IMR-90 (cell line): Measurements from ENCODE around the gene EML1.

Source experiments
- BHLHE40 ChIP-seq: fragments of 150-350 bp; IDR thresholded peaks from 2 replicates; pipeline ENCODE4 v1.6.1; 2016; ENCODE audit warnings: mild to moderate bottlenecking, low read depth, low read length
- CEBPB ChIP-seq: IDR thresholded peaks from 2 replicates; pipeline ENCODE4 v1.6.1; 2012; ENCODE audit warnings: low read depth, low read length, improper control_type of control experiment
- CTCF ChIP-seq: conservative IDR thresholded peaks from 2 replicates; pipeline ENCODE4 v1.5.1; 2012; ENCODE audit warnings: mild to moderate bottlenecking, low read depth, low read length, improper control_type of control experiment
- ELK1 ChIP-seq: fragments of 150-350 bp; IDR thresholded peaks from 2 replicates; pipeline ENCODE4 v1.6.1; 2016; ENCODE audit warnings: low read depth, mild to moderate bottlenecking, low read length, moderate library complexity, borderline replicate concordance
- FOS ChIP-seq: fragments of 150-350 bp; IDR thresholded peaks from 2 replicates; pipeline ENCODE4 v1.6.1; 2016; ENCODE audit warnings: low read depth, low read length
- MAZ ChIP-seq: IDR thresholded peaks from 2 replicates; pipeline ENCODE4 v1.6.1; 2012; ENCODE audit warnings: low read depth, mild to moderate bottlenecking, low read length, improper control_type of control experiment, moderate library complexity, borderline replicate concordance
- MXI1 ChIP-seq: IDR thresholded peaks from 2 replicates; pipeline ENCODE4 v1.6.1; 2012; ENCODE audit warnings: low read depth, mild to moderate bottlenecking, low read length, moderate library complexity, borderline replicate concordance
- NFE2L2 ChIP-seq: fragments of 150-350 bp; IDR thresholded peaks from 2 replicates; pipeline ENCODE4 v1.6.1; 2016; ENCODE audit warnings: low read depth, mild to moderate bottlenecking, low read length
- POLR2A ChIP-seq: IDR thresholded peaks from 2 replicates; pipeline ENCODE4 v1.6.1; 2012; ENCODE audit warnings: mild to moderate bottlenecking, low read depth, low read length
- RAD21 ChIP-seq: IDR thresholded peaks from 2 replicates; pipeline ENCODE4 v1.6.1; 2012; ENCODE audit warnings: low read length, improper control_type of control experiment
- RCOR1 ChIP-seq: IDR thresholded peaks from 2 replicates; pipeline ENCODE4 v1.6.1; 2012; ENCODE audit warnings: mild to moderate bottlenecking, low read length, improper control_type of control experiment; ENCODE audit not compliant: insufficient replicate concordance
- RFX5 ChIP-seq: IDR thresholded peaks from 2 replicates; pipeline ENCODE4 v1.8.0; 2012; ENCODE audit warnings: low read depth, mild to moderate bottlenecking, low read length, moderate library complexity
- SMC3 ChIP-seq: fragments of 150-350 bp; IDR thresholded peaks from 2 replicates; pipeline ENCODE4 v1.6.1; 2016; ENCODE audit warnings: low read depth, mild to moderate bottlenecking, antibody characterized with exemption, low read length, moderate library complexity
- USF2 ChIP-seq: fragments of 150-350 bp; IDR thresholded peaks from 2 replicates; pipeline ENCODE4 v1.6.1; 2017; ENCODE audit warnings: mild to moderate bottlenecking, antibody characterized with exemption, low read length, low read depth

- no peak for TF ChIP-seq SMC3
- TF ChIP-seq CTCF = no peak
- no peak for TF ChIP-seq NFE2L2
- TF ChIP-seq CEBPB = no peak
- no peak for TF ChIP-seq RCOR1
- no peak for TF ChIP-seq MXI1
- no peak for TF ChIP-seq POLR2A
- no peak for TF ChIP-seq MAZ
- no peak for TF ChIP-seq RAD21
- no peak for TF ChIP-seq RFX5
- TF ChIP-seq FOS = no peak
- no peak for TF ChIP-seq BHLHE40
- TF ChIP-seq ELK1 = no peak
- TF ChIP-seq USF2 = no peak
Observed at GRCh38 chr14:99855271-99855670, 62.1 kb downstream of the EML1 start.
